Measurements from ENCODE around the gene COPS7A. TPM values are rescaled to one million over a fixed set of nuclear protein-coding genes. Genes with fewer than 3 reads are reported as not detected.
A peak's percentile ranks its signal among the peaks of the same experiment; 100 is the strongest.
"Not testable (repeated sequence)": the region's sequence is repeated elsewhere in the genome, so short reads cannot be mapped to it uniquely, and the experiment has no call there.

Gene COPS7A
- total RNA-seq, 8 experiments from 2014 or later, result 23.0 to 115 (median 44.1) TPM

DNA sequence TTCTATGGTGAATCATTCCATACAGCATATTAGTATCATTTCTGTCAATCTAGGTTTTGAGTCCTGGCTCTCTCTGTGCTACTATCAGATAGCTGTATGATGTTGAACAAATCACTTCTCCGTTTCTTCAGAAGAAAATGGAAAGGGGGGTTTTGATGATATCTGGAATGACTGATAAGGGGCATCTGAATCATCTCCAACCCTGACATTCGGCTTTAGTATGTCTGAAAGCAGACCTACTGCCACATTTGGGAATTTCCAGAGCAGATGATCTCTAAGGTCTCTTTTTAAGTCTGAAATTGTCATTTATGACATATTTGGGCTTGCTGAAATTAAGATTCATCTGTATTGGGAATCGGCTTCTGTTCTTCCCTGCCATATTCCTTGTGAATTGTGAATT is 19.0 kb downstream of the COPS7A start:
- in situ Hi-C loops (cut with MboI; ENCODE audit: low pct_unique_long_range_greater_than_20kb in 2 of 9, low sequenced_read_pairs in 9 of 9, unreplicated experiment in 9 of 9), result loop anchor here in 1 of 9 experiments (25.0 kb wide), 1 partner anchor 94 kb away; the partner anchor contains the start of genes GNB3 and P3H3
- Histone ChIP-seq H3K27ac (no peak overlapping the region), H3K4me3 (no peak overlapping the region), H3K4me1 (replicated peaks in 1 of 2) (peaks cover 6 to 8% of the 10 kb centered on the region in 2 donors)
- ATAC-seq (replicated peaks in 6 of 8), result no peak
- WGBS, 10 experiments, result 60 to 100% (median 80%) methylated on average over 1 to 3 of the region's 3 CpGs; no CpG with 5 or more reads in 3 of the 10 experiments

DNA sequence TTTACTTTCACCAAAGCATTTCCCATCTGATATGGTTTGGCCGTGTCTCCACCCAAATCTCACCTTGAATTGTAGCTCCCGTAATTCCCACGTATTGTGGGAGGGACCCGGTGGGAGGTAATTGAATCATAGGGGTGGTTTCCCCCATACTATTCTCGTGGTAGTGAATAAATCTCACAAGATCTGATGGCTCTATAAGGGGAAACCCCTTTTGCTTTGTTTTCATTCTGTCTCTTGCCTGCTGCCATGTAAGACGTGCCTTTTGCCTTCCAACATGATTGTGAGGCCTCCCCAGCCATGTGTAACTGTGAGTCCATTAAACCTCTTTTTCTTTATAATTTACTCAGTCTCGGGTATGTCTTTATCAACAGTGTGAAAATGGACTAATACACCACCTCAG is 19.5 kb downstream of the COPS7A start:
- ATAC-seq (replicated peaks in 6 of 8), result not testable (repeated sequence)

DNA sequence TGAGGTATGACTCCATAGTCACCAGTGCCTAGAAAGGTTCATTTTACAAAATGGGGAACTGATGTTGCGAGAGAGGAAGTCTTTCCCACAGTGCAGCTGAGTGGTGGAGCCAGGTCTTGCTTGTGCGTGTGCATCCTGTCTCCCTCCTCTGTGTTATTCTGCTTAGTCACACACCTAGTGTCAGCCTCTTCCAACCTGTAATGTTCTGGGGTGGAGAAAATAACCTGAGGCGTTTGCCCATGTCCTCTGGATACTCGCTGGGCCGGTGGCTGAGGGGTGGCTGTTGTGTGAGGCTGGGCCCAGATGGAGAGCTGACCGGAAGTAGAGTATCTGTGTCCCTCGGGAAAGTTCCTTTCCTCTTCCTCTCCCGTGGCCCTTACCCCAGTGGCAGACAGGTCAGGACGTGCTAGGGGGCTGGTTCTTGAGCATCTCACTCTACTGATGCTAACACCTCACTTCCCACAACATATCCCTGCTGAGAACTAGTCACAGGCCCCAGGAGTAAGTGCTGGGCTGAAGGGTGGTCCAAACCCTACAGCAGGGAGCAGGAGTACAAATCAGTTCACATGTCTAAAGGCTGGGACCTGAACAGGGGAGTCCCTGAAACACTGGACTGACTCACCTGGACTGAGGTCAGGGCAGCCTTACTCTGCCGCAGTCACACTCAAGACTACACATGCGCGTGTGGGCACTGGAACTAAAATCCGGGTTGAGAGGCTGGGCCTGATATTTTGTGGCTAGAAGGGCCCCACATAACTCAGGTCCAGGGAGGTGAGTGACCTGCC is 22.1 kb downstream of the COPS7A start:
- Histone ChIP-seq H3K4me3 (no peak overlapping the region), H3K4me1 (replicated peaks in 1 of 2) (peaks cover 6 to 8% of the 10 kb centered on the region in 2 donors), H3K27ac (no peak overlapping the region)
- WGBS, 10 experiments, result 59 to 100% (median 80%) methylated on average over 1 to 11 of the region's 13 CpGs; no CpG with 5 or more reads in 3 of the 10 experiments
- in situ Hi-C loops (cut with MboI; ENCODE audit: low pct_unique_long_range_greater_than_20kb in 2 of 9, low sequenced_read_pairs in 9 of 9, unreplicated experiment in 9 of 9), result loop anchor here in 1 of 9 experiments (25.0 kb wide), 1 partner anchor 91 kb away; the partner anchor contains the start of genes GNB3 and P3H3
- ATAC-seq (replicated peaks in 6 of 8), result peak in 5 of 8 experiments; percentile 6 to 21 (median 18)

More for the DNA sequence above, 19.5 kb downstream of the COPS7A start:
- in situ Hi-C loops (cut with MboI; ENCODE audit: low pct_unique_long_range_greater_than_20kb in 2 of 9, low sequenced_read_pairs in 9 of 9, unreplicated experiment in 9 of 9), result loop anchor here in 1 of 9 experiments (25.0 kb wide), 1 partner anchor 94 kb away; the partner anchor contains the start of genes GNB3 and P3H3
- 0 to 100% (median 62%) methylated on average over 1 to 4 of the region's 7 CpGs; no CpG with 5 or more reads in 3 of the 10 experiments for WGBS, 10 experiments
- H3K4me1 ChIP-seq (replicated peaks in 1 of 2); H3K4me3 ChIP-seq; H3K27ac ChIP-seq: not testable (repeated sequence)

DNA sequence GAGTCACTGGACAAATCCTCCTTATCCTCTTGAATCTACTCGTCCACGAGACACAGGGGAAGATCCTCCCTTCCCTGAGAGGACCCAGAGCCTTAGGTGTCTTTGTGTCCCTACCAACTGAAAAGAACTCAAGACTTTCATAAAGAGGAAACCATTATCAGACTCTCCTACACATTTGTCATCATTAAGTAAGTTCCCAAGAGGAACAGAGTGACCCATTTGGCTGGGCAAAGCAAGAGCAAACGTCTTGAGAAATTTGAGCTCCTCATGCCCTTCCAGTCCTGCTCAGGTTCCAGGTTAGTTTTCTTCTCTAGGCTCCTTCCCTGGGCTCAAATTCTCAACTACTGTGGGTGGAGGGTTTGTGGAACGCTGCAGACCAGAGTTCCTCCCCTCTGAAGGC is 23.4 kb downstream of the COPS7A start:
- in situ Hi-C loops (cut with MboI; ENCODE audit: low pct_unique_long_range_greater_than_20kb in 2 of 9, low sequenced_read_pairs in 9 of 9, unreplicated experiment in 9 of 9), result loop anchor here in 1 of 9 experiments (25.0 kb wide), 1 partner anchor 90 kb away; the partner anchor contains the start of genes GNB3 and P3H3
- 50 to 100% (median 80%) methylated on average over 1 to 3 of the region's 4 CpGs; no CpG with 5 or more reads in 3 of the 10 experiments for WGBS, 10 experiments
- no peak for ATAC-seq (replicated peaks in 6 of 8)
- H3K4me3 ChIP-seq, result no peak overlapping the region
- H3K4me1 ChIP-seq (replicated peaks in 1 of 2), result peaks cover 6 to 7% of the 10 kb centered on the region in 2 donors
- no peak overlapping the region for H3K27ac ChIP-seq

DNA sequence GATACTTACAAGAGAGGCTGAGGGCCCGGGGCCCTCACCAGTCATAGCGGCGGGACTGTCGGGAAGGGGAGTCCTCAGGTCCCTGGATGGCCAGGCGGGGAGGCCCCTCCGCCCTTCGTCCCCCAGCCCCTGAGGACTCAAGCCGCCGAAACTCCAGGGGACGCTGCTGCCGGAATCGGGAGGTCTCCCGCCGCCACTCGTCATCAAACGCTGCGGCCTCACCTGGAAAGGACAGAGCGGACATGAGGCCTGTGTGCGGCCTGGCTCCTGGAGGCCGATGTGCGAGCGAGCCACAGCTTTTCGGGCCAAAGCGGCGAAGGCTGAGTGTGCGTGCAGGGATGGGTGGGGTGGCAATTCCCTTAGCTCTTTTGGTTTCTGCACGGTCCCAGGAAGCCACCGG is 24.9 kb downstream of the COPS7A start:
- 90 to 100% (median 98%) methylated on average over 1 to 19 of the region's 28 CpGs; no CpG with 5 or more reads in 3 of the 10 experiments for WGBS, 10 experiments
- Histone ChIP-seq H3K4me1 (replicated peaks in 1 of 2) (peaks cover 7% of the 10 kb centered on the region in 2 donors), H3K27ac (no peak overlapping the region), H3K4me3 (no peak overlapping the region)
- in situ Hi-C loops (cut with MboI; ENCODE audit: low pct_unique_long_range_greater_than_20kb in 2 of 9, low sequenced_read_pairs in 9 of 9, unreplicated experiment in 9 of 9), result loop anchor here in 1 of 9 experiments (25.0 kb wide), 1 partner anchor 89 kb away; the partner anchor contains the start of genes GNB3 and P3H3
- no peak for ATAC-seq (replicated peaks in 6 of 8)

DNA sequence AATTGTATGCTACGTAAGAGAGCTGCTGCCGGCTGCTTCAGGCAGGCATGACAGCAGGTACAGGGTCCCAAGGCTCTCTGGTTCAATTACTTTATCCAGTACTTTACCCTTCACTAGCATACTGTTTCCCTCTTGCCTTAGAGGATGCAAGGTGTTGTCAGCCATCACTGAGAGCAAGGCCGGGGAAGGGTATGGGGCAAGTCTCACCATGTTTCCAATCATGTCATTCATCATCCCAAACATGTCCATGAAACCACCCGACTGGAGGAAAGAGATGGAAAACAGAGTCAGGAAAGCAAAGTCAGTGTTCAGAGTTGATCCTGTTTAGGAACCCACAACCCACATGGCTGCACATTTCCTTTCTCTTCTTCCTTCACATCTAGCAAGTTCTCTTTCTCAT is 26.7 kb downstream of the COPS7A start:
- Histone ChIP-seq H3K27ac (no peak overlapping the region), H3K4me1 (replicated peaks in 1 of 2) (peaks cover 12 to 13% of the 10 kb centered on the region in 2 donors), H3K4me3 (no peak overlapping the region)
- no peak for ATAC-seq (replicated peaks in 6 of 8)
- in situ Hi-C loops (cut with MboI; ENCODE audit: low pct_unique_long_range_greater_than_20kb in 2 of 9, low sequenced_read_pairs in 9 of 9, unreplicated experiment in 9 of 9), result no loop called here
- WGBS, 10 experiments, result 75 to 100% (median 88%) methylated on average over 1 to 4 of the region's 4 CpGs; no CpG with 5 or more reads in 1 of the 10 experiments

DNA sequence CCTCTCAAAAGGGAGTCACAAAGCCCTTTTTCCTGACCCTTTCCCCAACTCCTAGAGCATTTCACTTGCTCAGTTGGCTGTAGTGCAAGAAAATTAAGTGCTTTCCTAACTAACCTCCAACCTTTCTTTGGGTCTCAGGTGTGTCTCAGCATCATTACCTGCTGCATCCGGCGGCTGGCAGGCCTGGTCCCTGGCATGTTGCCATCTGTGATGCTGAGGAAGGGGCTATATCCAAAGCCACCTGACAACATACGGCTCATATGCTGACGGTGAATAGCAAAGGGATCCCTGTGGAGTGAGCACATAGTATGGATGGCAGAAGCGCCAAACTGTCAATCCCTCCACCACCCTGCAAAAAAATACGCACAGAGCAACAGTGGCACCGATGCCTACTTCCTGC is 27.9 kb downstream of the COPS7A start:
- in situ Hi-C loops (cut with MboI; ENCODE audit: low pct_unique_long_range_greater_than_20kb in 2 of 9, low sequenced_read_pairs in 9 of 9, unreplicated experiment in 9 of 9), result no loop called here

DNA sequence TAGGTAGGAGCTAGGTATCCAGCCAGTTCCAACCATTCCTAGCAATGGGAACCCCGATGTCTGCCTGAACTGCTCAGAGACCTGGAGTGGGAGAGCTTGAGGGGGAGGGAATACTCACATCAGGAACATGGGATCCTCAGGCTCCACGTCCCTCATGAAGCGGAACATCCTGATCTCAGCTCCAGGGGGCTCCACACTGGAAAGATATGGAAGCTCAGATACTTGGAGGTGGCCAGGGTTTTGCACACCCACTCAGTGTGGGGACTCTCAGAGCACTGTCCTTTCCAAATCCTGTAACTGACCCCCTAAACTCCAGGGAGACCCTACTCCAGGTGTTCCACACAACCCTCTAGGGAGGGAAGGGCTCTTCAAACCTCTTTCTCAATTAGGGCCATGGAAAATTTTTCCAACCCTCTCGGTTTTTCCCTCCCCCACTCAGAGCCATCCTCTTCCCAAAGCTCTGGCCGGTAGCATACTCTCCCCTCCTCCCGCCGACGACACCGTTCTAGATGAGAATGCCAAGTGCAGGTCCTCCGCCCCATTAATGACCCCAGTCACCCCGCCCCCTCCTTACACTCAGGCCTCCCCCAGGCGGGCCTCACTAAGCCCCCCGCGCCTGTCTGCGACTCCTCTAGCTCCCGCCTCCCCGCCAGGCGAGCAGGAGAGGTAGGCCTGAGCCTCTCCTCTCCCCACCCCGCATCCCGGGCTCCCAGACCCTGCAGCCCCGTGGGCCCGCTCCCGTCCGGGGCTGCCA is 28.5 kb downstream of the COPS7A start:
- H3K4me3 ChIP-seq, result peak overlapping the region; percentile 73 to 99 (median 92)
- in situ Hi-C loops (cut with MboI; ENCODE audit: low pct_unique_long_range_greater_than_20kb in 2 of 9, low sequenced_read_pairs in 9 of 9, unreplicated experiment in 9 of 9), result no loop called here
- ATAC-seq (replicated peaks in 6 of 8), result peak; percentile 3 to 22 (median 14)
- peak overlapping the region; percentile 97 to 98 for H3K27ac ChIP-seq
- H3K4me1 ChIP-seq (replicated peaks in 1 of 2), result peaks cover 12 to 13% of the 10 kb centered on the region in 2 donors
- WGBS, 10 experiments, result 0 to 50% (median 29%) methylated on average over 1 to 4 of the region's 24 CpGs; no CpG with 5 or more reads in 6 of the 10 experiments

More for the DNA sequence above, 27.9 kb downstream of the COPS7A start:
- H3K4me3 ChIP-seq, result peak overlapping the region; percentile 73 to 99 (median 92)
- H3K27ac ChIP-seq, result peak overlapping the region; percentile 97 to 98
- 73 to 100% (median 93%) methylated on average over 1 to 5 of the region's 7 CpGs; no CpG with 5 or more reads in 4 of the 10 experiments for WGBS, 10 experiments
- no peak for ATAC-seq (replicated peaks in 6 of 8)
- peaks cover 12 to 13% of the 10 kb centered on the region in 2 donors for H3K4me1 ChIP-seq (replicated peaks in 1 of 2)

DNA sequence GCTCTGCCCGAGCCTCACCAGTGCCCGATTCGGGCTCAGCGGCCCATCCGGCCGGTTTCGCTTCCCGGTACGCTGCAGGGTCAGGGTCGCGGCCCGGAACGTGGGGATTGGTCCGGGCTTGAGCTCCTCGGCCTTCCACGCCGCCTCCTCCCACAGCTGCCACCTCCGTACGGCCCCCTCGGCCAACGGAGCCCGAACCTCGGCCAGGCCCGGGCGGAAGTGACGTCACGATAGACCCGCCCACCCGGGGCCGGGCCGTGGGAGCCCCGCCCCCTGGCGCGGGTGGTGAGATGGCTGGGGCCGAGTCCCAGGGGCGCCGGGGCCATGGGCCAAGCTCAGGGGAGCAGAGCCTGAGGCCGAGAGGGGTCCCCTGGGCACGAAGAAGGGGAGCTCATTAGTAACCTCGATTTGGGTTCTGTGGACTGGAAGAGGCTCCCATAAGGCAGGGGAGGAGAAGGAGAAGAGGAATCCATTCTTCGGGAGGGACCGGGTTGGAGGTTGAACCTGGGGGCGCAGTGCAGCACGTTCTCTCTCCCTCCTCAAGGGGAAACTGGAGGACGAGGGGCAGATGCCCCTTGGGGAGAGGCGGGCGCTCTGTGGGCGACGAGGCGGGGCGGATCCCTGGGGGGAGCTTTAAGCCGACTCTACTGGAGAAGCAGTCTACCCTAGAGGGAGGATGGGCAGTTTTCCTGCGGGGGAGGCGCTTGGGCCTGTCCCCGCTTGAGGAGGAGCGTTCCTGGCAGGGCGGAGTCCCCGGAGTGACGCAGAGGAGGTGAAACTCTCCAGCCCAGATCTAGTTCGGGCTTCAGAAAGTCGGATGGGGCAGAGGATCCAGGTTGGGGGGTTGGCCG is 29.3 kb downstream of the COPS7A start, which contains the start of gene MLF2:
TSS of gene MLF2 (minus strand) at position 221 of the 851 bp plus-strand sequence. CDS start 807 bp downstream, outside the sequence.
- in situ Hi-C loops (cut with MboI; ENCODE audit: low pct_unique_long_range_greater_than_20kb in 2 of 9, low sequenced_read_pairs in 9 of 9, unreplicated experiment in 9 of 9), result no loop called here
- Histone ChIP-seq H3K4me3 (peak within 1 kb of the TSS; percentile 73 to 99 (median 92)), H3K4me1 (replicated peaks in 1 of 2) (peaks cover 12 to 13% of the 10 kb centered on the region in 2 donors), H3K27ac (peak within 1 kb of the TSS; percentile 97 to 98)
- ATAC-seq (replicated peaks in 6 of 8), result peak; percentile 85 to 90 (median 88)
- 0% methylated on average over 1 to 4 of the region's 62 CpGs; no CpG with 5 or more reads in 6 of the 10 experiments for WGBS, 10 experiments

DNA sequence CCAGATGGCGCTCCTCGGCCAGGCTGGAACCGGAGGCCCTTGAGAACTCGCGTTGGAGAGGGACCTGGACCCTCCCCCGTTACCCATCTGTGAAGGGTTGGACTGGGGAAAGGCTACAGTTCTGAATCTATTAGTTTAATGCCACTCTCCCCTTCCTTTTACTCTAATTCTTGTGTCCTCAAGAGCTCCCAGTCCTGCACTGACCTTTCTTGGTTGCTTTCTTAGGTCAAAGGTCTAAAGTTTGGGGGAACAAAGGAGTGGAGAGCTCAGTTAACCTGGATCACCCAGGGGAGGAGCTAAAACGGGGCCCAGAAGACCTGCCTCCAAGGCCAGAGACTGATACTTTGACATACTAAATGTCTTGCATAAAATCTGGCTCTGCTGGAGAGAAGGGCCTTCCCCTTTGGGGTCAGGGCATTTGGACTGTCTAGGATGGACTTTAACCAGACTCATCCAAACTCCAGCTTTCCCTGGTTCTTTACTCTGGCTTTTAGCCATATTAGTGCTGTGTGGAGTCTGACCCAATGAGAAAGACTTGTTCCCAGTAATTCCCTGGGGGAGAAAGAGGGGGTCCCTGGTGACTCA is 30.0 kb downstream of the COPS7A start:
- in situ Hi-C loops (cut with MboI; ENCODE audit: low pct_unique_long_range_greater_than_20kb in 2 of 9, low sequenced_read_pairs in 9 of 9, unreplicated experiment in 9 of 9), result no loop called here
- Histone ChIP-seq H3K27ac (peak overlapping the region; percentile 97 to 98), H3K4me3 (peak overlapping the region; percentile 73 to 99 (median 92)), H3K4me1 (replicated peaks in 1 of 2) (peaks cover 19% of the 10 kb centered on the region in 2 donors)
- 0 to 20% (median 0%) methylated on average over 1 to 7 of the region's 7 CpGs; no CpG with 5 or more reads in 3 of the 10 experiments for WGBS, 10 experiments
- ATAC-seq (replicated peaks in 6 of 8), result no peak

DNA sequence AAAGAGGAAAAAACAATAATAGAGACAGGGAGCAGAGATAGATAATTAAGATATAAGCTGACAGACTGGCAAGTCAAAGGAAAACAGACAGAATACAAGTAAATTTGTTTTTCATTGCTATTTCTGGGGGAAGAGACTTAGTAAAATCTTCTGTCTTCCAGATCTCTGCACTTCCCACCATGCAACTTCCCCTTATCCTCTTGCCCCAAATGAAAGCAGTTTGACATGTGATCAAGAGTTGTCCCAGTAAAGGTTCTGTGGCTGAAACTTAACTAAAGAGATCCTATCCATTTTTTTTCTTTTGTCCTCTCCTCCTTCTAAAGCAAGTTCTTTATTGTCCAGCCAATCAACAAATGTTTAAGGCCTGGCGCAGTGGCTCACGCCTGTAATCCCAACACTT is 30.6 kb downstream of the COPS7A start:
- Histone ChIP-seq H3K27ac (peak overlapping the region in 1 of 2 donors; percentile 98), H3K4me3 (no peak overlapping the region), H3K4me1 (replicated peaks in 1 of 2) (peaks cover 20% of the 10 kb centered on the region in 2 donors)
- 92 to 100% (median 96%) methylated on average over 2 of the region's 2 CpGs; no CpG with 5 or more reads in 4 of the 10 experiments for WGBS, 10 experiments
- ATAC-seq (replicated peaks in 6 of 8), result no peak
- in situ Hi-C loops (cut with MboI; ENCODE audit: low pct_unique_long_range_greater_than_20kb in 2 of 9, low sequenced_read_pairs in 9 of 9, unreplicated experiment in 9 of 9), result no loop called here

Measured in motor neuron (in vitro differentiated cells).